Effector memory CD8-positive, alpha-beta T cell (primary cell): ENCODE results near the gene PRMT7.

ENCODE experiments used
- ATAC-seq: fragments of 150-1000 bp; cut with Tn5 transposase; replicated peaks from 2 replicates; pipeline ENCODE4 v1.10.0; 2021; ENCODE audit warnings: mild to moderate bottlenecking, moderate library complexity
- DNase-seq, 3 experiments: peaks; one replicate each; pipeline ENCODE4 v3.0.0; 2021
- H3K27ac Mint-ChIP-seq, 2 donors: one replicate each; pipeline ENCODE4 v1.8.0; 2022; ENCODE audit warnings: mild to moderate bottlenecking in 2 of 2, mixed read lengths in 2 of 2, moderate library complexity in 2 of 2
- H3K27me3 Mint-ChIP-seq, 2 donors: one replicate each; pipeline ENCODE4 v1.8.0; 2022; ENCODE audit warnings: mixed read lengths in 2 of 2
- H3K36me3 Mint-ChIP-seq: one replicate; pipeline ENCODE4 v1.8.0; 2022; ENCODE audit warnings: mild to moderate bottlenecking, moderate library complexity, mixed read lengths; ENCODE audit not compliant: insufficient read depth
- H3K4me1 Mint-ChIP-seq, 2 donors: one replicate each; pipeline ENCODE4 v1.8.0; 2022; ENCODE audit warnings: low read depth in 2 of 2, mixed read lengths in 2 of 2
- H3K4me3 Mint-ChIP-seq, 2 donors: one replicate each; pipeline ENCODE4 v1.8.0; 2022; ENCODE audit warnings: mild to moderate bottlenecking in 2 of 2, mixed read lengths in 2 of 2, moderate library complexity in 2 of 2
- H3K9me3 Mint-ChIP-seq, 2 donors: one replicate each; pipeline ENCODE4 v1.8.0; 2022; ENCODE audit warnings: mixed read lengths in 2 of 2

The PRMT7 gene

DNA sequence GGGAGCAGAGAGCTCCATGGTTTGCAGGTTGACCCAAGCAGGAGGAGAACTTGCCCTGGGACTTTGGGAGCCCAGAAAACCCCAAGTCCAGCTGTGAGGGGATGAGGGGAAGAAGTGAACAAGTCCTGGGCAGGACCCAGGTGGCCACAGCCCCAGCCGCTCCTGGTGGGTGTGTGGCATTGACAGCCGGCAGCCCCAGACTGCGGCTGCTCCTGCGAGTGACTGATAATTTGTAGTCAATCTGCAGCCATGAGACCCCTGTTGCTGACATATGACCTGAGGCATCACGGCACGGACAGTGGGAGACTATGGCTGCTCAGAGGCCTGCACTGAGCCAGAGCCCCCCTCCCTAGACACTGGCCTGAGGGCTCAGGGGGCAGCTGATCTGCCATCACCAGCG lies 66.4 kb downstream of the PRMT7 start:
- no peak overlapping the region for H3K27ac Mint-ChIP-seq
- peaks cover 2% of the 10 kb centered on the region for H3K36me3 Mint-ChIP-seq
- no peaks in the 10 kb centered on the region for H3K27me3 Mint-ChIP-seq
- no peak for ATAC-seq
- H3K4me3 Mint-ChIP-seq: no peak overlapping the region
- DNase-seq: no peak
- no peaks in the 10 kb centered on the region for H3K9me3 Mint-ChIP-seq
- peaks cover 5 to 8% of the 10 kb centered on the region in 2 donors for H3K4me1 Mint-ChIP-seq

DNA sequence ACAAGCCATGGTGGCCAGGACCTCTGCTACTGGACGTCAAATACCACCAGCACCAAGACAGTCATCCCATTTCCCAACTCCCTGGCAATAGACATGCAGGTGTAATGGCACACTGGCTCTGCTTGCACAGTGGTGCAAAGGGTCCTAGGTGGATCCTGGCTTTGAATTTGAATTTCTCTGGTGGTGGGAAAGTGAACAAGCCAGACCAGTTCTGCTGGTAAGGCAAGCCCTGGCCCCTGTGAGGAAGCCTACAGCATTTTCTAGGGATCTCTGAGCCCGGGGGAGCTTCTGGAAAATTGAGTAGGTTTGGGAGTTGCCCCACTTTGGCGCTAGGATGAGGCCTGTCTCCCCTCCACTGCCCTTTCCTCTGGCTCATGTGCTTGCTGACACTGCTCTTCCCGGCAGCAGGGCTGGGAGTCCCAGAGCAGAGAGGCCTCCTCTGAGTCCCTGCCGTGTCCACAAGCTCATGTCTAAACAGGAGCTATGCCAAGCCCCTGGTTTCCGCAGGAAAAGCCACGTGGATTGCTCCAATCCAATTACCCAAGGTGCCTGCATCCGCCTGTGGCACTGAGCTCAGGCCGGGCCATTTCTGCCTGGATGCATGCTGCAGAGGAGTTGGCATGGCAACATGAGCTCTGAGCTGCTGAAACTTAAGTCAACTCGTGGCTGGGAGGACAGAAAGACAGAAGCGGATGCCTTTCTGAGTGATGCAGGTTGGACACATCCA lies 67.0 kb downstream of the PRMT7 start:
- Mint-ChIP-seq H3K27me3 (no peaks in the 10 kb centered on the region), H3K27ac (no peak overlapping the region), H3K4me1 (peaks cover 9 to 11% of the 10 kb centered on the region in 2 donors), H3K36me3 (no peaks in the 10 kb centered on the region), H3K9me3 (no peaks in the 10 kb centered on the region), H3K4me3 (no peak overlapping the region)
- no peak for ATAC-seq
- DNase-seq: no peak

DNA sequence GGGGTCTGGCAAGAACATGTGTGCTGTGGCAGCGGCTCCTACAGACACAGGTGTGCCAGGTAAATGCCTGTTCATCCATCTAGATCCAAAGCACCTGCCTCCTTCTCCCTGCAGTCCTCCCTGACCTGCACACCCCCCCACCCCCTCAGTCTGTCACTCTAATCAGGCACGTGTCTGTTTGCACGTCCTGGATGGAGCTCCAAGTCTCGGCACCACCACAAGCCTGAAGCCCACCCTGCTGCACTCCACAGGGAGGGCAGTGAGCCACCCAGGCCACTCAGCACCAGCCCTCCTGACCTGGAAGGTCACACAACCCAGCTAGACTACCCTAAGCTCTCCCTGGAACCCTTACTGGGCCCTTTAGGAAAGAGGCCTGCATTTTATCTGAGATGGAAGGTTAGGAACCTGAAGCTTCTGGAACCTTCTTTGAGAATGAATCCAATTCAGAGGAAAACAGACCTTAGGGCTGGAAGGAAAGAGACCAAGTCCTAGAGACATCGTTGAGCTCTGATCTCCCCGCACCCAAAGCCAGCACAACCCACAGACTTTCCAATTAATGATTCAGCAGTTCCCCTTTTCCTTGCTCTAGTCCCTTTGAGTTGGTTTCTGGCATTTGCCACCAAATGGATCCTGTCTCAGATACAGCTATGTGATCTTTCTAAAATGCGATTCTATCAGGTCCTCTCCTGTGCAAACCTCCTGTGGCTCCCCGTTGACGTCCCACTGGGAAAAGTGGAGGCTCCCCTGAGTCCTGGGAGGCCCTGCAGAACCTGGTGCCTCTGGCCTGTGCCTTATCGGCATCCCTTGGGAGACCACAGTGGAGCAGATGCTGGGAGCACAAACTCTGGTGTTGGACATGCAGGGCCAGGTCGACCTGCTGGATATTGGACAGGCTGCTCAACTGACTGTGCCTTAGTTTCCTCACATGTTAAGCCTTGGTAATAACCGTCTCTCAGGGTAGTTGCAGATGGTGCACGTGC lies 67.9 kb downstream of the PRMT7 start:
- DNase-seq (no peak), ATAC-seq (no peak)
- Mint-ChIP-seq H3K9me3 (no peaks in the 10 kb centered on the region), H3K4me3 (no peak overlapping the region), H3K27ac (no peak overlapping the region), H3K4me1 (peaks cover 9 to 11% of the 10 kb centered on the region in 2 donors), H3K27me3 (no peaks in the 10 kb centered on the region), H3K36me3 (no peaks in the 10 kb centered on the region)

GRCh38 chr16:68379472-68380347 lies 68.9 kb downstream of the PRMT7 start:
- peaks cover 4% of the 10 kb centered on the region for H3K36me3 Mint-ChIP-seq
- H3K27me3 Mint-ChIP-seq: no peaks in the 10 kb centered on the region
- DNase-seq: no peak
- no peak overlapping the region for H3K27ac Mint-ChIP-seq
- H3K9me3 Mint-ChIP-seq: no peaks in the 10 kb centered on the region
- no peak for ATAC-seq
- H3K4me1 Mint-ChIP-seq: peaks cover 9 to 13% of the 10 kb centered on the region in 2 donors
- H3K4me3 Mint-ChIP-seq: no peak overlapping the region

DNA sequence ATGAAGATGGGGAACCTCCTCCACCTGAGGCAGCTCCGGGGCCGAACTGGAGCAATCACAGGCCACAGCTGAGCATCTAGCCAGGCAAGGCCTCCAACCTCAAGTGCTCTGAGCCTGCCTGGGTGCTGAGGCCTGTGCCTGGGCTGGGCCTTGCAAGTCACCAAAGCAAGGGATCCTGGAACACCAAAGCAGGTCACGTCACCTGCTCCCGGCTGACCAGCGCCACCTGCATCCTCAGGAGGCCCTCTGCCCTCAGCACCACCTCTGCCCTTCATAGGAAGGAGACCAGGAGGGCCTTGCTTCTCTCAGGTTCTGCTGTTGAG lies 69.5 kb downstream of the PRMT7 start:
- H3K27me3 Mint-ChIP-seq: no peaks in the 10 kb centered on the region
- H3K36me3 Mint-ChIP-seq: peaks cover 4% of the 10 kb centered on the region
- H3K4me3 Mint-ChIP-seq: no peak overlapping the region
- no peak overlapping the region for H3K27ac Mint-ChIP-seq
- ATAC-seq (no peak), DNase-seq (no peak)
- H3K4me1 Mint-ChIP-seq: peaks cover 9 to 15% of the 10 kb centered on the region in 2 donors
- no peaks in the 10 kb centered on the region for H3K9me3 Mint-ChIP-seq

DNA sequence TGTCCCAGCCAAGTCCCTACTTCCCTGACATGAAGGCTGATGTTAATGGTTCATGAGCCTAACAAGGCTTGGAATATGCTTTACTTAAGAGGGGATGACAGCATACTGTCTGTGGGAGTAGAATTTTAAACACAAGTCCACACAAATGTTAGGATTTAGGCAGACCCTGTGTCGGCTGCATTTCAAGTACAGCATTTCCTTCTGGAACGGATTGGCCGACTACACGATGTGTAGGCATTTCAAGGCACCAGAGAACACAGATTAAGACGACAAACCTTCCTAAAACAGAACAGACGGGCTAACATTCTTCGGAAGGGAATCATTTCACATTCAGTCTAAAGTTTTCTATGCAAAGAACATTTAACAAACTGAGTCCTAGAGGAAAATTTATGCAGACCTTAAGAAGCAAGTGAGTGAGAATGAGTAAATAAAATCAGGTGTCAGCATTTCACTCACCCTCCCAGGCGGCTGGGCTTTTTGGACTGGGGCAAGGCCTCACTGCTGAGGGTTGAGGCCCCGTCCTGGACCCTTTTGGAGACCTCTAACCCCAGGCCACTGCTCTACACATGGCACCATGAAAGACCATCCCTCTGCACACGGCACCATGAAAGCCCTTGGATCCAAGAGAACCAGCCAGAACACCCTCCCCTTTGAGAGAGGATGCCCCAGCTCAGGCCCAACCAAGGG lies 70.0 kb downstream of the PRMT7 start:
- Mint-ChIP-seq H3K4me1 (peaks cover 9 to 15% of the 10 kb centered on the region in 2 donors), H3K4me3 (no peak overlapping the region), H3K27ac (peak overlapping the region in 1 of 2 donors; percentile 12), H3K27me3 (no peaks in the 10 kb centered on the region), H3K36me3 (peaks cover 4% of the 10 kb centered on the region), H3K9me3 (no peaks in the 10 kb centered on the region)
- no peak for DNase-seq
- no peak for ATAC-seq

- Mint-ChIP-seq H3K4me1 (peaks cover 9 to 15% of the 10 kb centered on the region in 2 donors), H3K27me3 (no peaks in the 10 kb centered on the region), H3K27ac (peak overlapping the region in 1 of 2 donors; percentile 12), H3K4me3 (no peak overlapping the region), H3K36me3 (peaks cover 4% of the 10 kb centered on the region), H3K9me3 (no peaks in the 10 kb centered on the region)
- DNase-seq: no peak
- ATAC-seq: no peak
Observed at GRCh38 chr16:68381363-68381724, 70.5 kb downstream of the PRMT7 start.

DNA sequence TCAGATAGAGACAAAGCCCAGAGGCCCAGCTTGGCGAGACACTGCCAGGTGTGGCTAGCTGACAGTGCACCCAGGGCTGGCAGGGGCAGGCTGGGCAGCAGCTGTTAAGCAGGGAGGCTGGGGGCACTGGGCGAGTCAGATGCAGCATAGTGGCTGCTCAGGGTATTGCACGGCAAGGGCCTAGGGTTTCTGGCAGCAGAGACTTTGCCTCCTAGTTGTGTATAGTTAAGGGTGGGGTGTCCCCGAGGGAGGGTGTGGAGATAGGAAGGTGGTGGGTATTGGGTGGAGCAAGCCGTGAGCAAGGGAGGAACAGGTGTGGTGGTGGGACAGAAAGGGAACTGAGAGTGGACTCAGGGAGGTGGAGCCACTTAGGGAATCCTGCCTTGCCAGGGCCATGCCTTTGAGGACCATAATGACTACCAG lies 71.5 kb downstream of the PRMT7 start:
- Mint-ChIP-seq H3K4me1 (peaks cover 9 to 15% of the 10 kb centered on the region in 2 donors), H3K4me3 (no peak overlapping the region), H3K9me3 (no peaks in the 10 kb centered on the region), H3K36me3 (peaks cover 4% of the 10 kb centered on the region), H3K27me3 (no peaks in the 10 kb centered on the region), H3K27ac (no peak overlapping the region)
- ATAC-seq (peak; percentile 35), DNase-seq (no peak)

DNA sequence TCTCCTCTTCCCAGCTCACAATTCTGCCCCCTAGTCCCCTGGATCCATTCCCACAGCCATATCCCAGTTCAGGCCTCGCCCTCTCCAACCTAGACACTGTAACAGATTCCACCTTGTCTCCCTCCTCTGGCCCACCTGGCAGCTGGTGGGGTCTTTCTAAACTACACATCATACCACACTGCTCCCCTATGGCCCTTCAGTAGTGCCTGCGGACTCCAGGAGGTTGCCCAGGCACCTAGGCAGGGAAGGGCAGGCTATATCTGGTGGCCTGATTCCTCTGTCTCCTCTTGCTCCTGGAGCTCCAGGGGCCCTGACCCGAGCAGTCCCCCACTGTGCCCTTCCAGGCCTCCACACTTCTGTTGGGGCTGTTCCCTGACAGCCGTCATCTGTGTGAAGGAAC lies 73.0 kb downstream of the PRMT7 start:
- ATAC-seq: no peak
- Mint-ChIP-seq H3K9me3 (no peaks in the 10 kb centered on the region), H3K27me3 (no peaks in the 10 kb centered on the region), H3K4me1 (peaks cover 9 to 15% of the 10 kb centered on the region in 2 donors), H3K4me3 (no peak overlapping the region), H3K36me3 (peaks cover 4% of the 10 kb centered on the region), H3K27ac (peak overlapping the region in 1 of 2 donors; percentile 78)
- DNase-seq: no peak

DNA sequence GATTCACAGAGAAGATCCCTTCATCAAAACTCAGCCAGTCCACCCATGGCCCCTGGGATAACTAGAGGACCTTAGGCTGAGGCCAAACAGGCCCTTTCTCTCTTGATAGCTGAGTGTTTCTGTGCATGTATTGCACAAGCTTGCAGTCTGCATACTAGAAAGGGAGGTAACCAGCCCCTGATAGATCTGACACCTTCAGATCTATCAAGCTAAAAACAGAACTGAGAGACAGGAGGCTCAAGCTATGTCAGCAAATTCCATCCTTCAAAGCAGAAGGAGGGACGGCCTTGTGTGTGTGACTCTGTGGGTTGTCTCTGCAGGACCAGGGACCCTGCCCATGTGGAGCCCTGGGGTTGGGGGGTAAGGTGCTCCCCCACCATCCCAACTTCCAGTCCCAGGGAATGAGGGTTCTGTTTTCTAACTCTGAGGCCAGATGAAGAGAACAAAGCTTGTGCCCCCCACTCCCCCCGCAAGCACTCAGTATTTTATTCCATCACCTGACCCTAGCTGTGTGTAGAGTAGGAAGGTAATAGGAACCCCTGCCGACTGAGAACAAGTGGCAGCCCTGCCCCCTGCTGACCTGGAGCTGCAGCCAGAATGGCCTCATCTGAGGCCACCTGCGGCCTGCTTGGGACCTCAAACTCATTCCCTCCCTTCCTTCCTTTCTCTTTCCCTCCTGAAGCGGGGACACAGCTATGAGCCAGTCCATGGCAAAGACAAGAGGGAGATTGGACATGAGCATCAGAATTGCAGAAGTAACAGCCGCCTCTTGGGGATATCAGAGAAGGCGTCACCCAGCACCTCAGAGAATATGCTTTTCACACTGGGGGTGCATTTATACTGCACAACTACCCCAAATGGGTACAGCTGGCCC lies 73.7 kb downstream of the PRMT7 start:
- H3K27me3 Mint-ChIP-seq: no peaks in the 10 kb centered on the region
- peaks cover 9 to 14% of the 10 kb centered on the region in 2 donors for H3K4me1 Mint-ChIP-seq
- peaks cover 4% of the 10 kb centered on the region for H3K36me3 Mint-ChIP-seq
- ATAC-seq (no peak), DNase-seq (no peak)
- no peaks in the 10 kb centered on the region for H3K9me3 Mint-ChIP-seq
- H3K27ac Mint-ChIP-seq: peak overlapping the region in 1 of 2 donors; percentile 78
- H3K4me3 Mint-ChIP-seq: no peak overlapping the region

- H3K4me3 Mint-ChIP-seq: no peak overlapping the region
- H3K27me3 Mint-ChIP-seq: no peaks in the 10 kb centered on the region
- DNase-seq: no peak
- H3K27ac Mint-ChIP-seq: peak overlapping the region in 1 of 2 donors; percentile 4
- H3K4me1 Mint-ChIP-seq: peaks cover 9 to 10% of the 10 kb centered on the region in 2 donors
- H3K9me3 Mint-ChIP-seq: no peaks in the 10 kb centered on the region
- peaks cover 4% of the 10 kb centered on the region for H3K36me3 Mint-ChIP-seq
- ATAC-seq: no peak
Observed at GRCh38 chr16:68385371-68385770, 74.6 kb downstream of the PRMT7 start.

DNA sequence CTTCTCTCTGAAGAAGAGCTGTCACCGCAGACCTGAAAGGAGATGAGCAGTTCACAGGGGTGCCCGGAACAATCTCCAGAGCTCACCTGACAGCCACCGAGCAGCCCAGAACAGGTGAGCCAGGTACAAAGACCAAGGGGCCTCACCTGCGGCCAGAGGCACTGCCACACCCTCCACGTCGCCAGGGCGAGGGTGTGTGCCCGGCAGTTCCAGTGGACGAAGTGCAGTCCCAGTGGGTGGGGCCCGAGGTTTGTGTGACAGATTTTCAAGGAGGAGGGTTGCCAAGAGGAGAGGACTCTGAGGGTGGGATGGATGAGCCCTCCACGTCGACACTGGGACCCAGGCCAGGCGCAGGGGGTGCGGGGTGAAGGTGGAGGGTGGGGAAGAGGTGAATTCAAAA lies 75.8 kb downstream of the PRMT7 start:
- no peak for ATAC-seq
- Mint-ChIP-seq H3K9me3 (no peaks in the 10 kb centered on the region), H3K27me3 (no peaks in the 10 kb centered on the region), H3K27ac (peak overlapping the region in 1 of 2 donors; percentile 51), H3K4me1 (peaks cover 9 to 10% of the 10 kb centered on the region in 2 donors), H3K36me3 (peaks cover 4% of the 10 kb centered on the region), H3K4me3 (no peak overlapping the region)
- DNase-seq: no peak
